IMR-90 (cell line): Measurements from ENCODE around the gene F11.

Experiments used
- BHLHE40 ChIP-seq: fragments of 150-350 bp; IDR thresholded peaks from 2 replicates; pipeline ENCODE4 v1.6.1; 2016; ENCODE audit warnings: mild to moderate bottlenecking, low read depth, low read length
- CTCF ChIP-seq: conservative IDR thresholded peaks from 2 replicates; pipeline ENCODE4 v1.5.1; 2012; ENCODE audit warnings: mild to moderate bottlenecking, low read depth, low read length, improper control_type of control experiment
- MAFK ChIP-seq: IDR thresholded peaks from 2 replicates; pipeline ENCODE4 v1.6.1; 2012; ENCODE audit warnings: low read depth, low read length, improper control_type of control experiment
- MAZ ChIP-seq: IDR thresholded peaks from 2 replicates; pipeline ENCODE4 v1.6.1; 2012; ENCODE audit warnings: low read depth, mild to moderate bottlenecking, low read length, improper control_type of control experiment, moderate library complexity, borderline replicate concordance
- POLR2A ChIP-seq: IDR thresholded peaks from 2 replicates; pipeline ENCODE4 v1.6.1; 2012; ENCODE audit warnings: mild to moderate bottlenecking, low read depth, low read length
- RAD21 ChIP-seq: IDR thresholded peaks from 2 replicates; pipeline ENCODE4 v1.6.1; 2012; ENCODE audit warnings: low read length, improper control_type of control experiment
- RCOR1 ChIP-seq: IDR thresholded peaks from 2 replicates; pipeline ENCODE4 v1.6.1; 2012; ENCODE audit warnings: mild to moderate bottlenecking, low read length, improper control_type of control experiment; ENCODE audit not compliant: insufficient replicate concordance
- RFX5 ChIP-seq: IDR thresholded peaks from 2 replicates; pipeline ENCODE4 v1.8.0; 2012; ENCODE audit warnings: low read depth, mild to moderate bottlenecking, low read length, moderate library complexity
- TF ChIP-seq, protein P1 (sequence below): fragments of 150-350 bp; IDR thresholded peaks from 2 replicates; pipeline ENCODE4 v1.6.1; 2017; ENCODE audit warnings: mild to moderate bottlenecking, antibody characterized with exemption, low read length, low read depth

DNA sequence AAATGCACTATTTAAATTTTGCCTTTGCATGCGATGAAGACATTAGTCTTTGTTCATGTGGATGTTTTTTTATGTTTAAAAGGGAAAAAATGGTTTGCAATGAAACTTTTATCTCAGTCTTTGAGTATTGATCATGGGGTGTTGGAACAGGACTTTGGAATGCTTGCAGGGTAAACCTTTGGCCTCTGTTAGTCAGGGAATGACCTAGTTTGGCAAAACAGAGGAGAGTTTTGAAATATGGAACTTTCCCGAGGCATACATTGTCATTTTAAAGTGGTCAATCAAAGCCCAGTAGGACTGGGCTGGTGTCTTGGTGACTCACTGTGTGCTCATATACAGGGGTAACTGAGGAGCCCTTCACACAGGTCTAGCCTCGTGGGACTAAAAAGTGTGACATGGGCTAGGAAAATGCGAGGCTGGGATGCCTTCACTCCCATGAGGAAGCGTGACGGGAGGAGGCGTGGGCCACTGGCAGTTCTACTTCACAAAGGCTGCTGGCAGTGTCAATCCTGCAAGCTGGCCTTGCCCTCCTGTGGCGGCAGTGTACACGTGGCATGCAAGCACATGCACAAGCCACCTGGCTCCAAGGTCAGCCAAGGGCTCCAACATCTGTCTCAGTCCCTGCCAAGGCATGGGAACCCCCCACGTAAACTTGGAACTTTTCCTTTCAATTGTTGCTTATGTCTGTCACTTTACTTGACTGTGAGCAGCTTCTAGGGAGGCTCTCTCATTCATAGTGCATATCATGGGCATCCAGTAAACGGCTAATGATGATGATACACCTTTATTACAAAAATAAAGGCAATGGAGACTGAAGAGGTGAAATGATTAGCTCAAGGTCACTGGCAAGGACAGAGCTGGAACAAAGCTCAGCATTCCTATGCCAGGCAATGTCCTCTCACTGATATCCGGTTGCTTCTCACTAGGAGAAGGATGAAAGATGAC, 5.2 kb upstream of the F11 start:
- TF ChIP-seq CTCF (no peak), POLR2A (no peak), RFX5 (no peak), MAZ (no peak), BHLHE40 (no peak), RCOR1 (no peak), MAFK (no peak), RAD21 (no peak)
- TF ChIP-seq, protein P1, sequence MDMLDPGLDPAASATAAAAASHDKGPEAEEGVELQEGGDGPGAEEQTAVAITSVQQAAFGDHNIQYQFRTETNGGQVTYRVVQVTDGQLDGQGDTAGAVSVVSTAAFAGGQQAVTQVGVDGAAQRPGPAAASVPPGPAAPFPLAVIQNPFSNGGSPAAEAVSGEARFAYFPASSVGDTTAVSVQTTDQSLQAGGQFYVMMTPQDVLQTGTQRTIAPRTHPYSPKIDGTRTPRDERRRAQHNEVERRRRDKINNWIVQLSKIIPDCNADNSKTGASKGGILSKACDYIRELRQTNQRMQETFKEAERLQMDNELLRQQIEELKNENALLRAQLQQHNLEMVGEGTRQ = no peak
